ENCODE data around the gene CHPF2.

DNA sequence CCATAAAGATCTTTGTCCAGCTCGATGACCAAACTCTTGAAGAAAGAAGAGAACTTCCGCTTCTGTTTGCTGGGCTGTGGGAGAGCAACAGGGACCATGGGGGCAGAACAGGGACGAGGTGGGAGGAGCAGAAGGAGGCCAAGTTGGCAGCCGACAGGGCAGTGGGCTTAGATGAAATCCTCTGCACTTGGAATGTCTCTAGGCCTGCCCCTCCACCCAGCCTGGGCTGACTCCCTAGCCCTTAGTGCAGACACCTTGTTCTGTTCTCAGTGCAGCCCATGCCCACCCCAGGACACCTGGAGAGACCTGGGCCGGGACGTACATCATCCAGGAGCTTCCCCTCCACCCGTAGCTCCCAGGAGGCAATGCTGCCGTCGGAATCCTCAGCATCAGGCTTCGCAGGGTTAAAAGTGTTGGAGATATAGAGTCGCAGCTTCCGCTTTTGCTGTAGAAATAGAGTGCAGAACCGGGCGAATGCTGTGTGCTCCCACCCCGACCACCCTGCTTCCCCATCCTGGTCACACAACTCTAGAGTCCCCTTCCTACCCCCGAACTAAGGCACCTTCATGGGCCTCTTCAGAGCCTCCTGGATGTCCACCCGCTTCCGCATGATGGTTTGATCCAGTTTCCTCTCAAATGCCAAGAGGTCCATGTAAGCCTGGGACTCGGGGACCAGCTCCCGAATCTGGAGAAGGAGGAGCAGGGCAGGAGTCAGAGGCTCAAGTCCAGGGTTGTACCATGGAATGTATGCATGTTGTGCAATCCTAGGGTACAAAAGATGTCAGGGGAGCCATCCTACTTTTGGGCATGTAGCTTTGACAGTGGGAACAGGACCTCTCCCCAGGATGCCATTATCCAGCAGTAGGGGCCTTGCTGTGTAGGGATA is 10.1 kb downstream of the CHPF2 start:
- TF ChIP-seq, protein P1, sequence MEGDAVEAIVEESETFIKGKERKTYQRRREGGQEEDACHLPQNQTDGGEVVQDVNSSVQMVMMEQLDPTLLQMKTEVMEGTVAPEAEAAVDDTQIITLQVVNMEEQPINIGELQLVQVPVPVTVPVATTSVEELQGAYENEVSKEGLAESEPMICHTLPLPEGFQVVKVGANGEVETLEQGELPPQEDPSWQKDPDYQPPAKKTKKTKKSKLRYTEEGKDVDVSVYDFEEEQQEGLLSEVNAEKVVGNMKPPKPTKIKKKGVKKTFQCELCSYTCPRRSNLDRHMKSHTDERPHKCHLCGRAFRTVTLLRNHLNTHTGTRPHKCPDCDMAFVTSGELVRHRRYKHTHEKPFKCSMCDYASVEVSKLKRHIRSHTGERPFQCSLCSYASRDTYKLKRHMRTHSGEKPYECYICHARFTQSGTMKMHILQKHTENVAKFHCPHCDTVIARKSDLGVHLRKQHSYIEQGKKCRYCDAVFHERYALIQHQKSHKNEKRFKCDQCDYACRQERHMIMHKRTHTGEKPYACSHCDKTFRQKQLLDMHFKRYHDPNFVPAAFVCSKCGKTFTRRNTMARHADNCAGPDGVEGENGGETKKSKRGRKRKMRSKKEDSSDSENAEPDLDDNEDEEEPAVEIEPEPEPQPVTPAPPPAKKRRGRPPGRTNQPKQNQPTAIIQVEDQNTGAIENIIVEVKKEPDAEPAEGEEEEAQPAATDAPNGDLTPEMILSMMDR (IDR thresholded peaks at IDR 0.05), result no peak
- no peak for TF ChIP-seq POLR2A (IDR thresholded peaks at IDR 0.05)

All from uterus (tissue), 2 donors.